ENCODE data around the gene SPATA16. TPM values are rescaled to one million over a fixed set of nuclear protein-coding genes. Genes with fewer than 3 reads are reported as not detected.
"Not testable (repeated sequence)": the region's sequence is repeated elsewhere in the genome, so short reads cannot be mapped to it uniquely, and the experiment has no call there.

SPATA16 gene
- total RNA-seq, 2 donors from 2014 or later, result not detected

DNA sequence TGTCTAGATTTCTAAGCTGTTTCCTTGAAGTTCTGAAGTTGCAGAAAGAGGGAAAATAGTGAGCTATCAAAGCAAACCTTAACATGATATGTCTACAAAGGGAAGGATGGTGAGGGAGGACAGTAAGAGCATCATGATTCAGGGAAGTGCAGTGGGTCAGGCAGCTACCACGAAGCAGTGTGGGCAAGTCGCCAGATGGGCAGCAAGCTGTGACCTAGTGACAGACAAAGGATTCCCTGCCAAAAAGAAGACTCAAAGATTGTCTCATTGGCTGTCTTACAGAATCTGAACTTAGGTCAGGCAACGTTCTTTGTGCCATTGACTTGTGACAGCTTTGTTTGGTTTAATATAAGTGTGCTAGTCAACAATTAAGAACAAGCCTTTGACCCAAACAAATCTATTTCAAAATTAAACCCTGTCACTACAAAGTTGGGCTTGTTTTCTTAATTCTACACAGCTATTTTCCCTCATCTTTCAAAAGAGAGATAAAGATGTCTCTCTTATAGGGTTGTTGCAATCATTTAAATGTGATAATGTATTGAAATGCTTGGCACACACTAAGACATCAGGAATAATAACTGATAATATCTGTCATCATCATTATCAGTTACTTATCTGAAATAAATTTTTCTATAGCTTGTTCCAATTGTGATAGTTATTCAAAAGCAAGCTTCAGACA is 237.3 kb downstream of the SPATA16 start:
- no peaks in the 10 kb centered on the region for H3K9me3 Mint-ChIP-seq
- DNase-seq (ENCODE audit: low spot score in 2 of 2) (no peak), ATAC-seq (no peak)
- H3K36me3 Mint-ChIP-seq, result no peaks in the 10 kb centered on the region
- no peak overlapping the region for H3K27ac Mint-ChIP-seq

DNA sequence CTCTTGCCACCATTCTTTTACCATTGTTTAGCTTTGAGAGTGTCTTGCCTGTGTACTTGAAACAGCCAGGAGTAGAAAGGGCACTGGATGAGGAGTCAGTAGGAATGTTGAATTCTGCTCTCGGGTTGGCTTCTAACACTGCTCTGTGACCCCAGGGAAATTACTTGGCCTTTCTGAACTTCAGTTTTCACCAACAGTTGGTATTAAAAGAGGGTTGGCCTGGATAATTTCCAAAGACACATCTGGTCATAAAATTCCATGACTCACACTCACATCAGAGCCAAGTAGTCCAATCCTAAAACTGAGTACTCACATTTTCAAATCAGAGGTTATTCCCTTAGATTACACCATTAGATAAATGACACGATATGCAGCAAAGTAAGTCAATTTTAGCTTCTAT is 248.9 kb downstream of the SPATA16 start:
- DNase-seq (ENCODE audit: low spot score in 2 of 2) (no peak), ATAC-seq (no peak)
- peaks cover 3% of the 10 kb centered on the region in 2 donors for H3K9me3 Mint-ChIP-seq

DNA sequence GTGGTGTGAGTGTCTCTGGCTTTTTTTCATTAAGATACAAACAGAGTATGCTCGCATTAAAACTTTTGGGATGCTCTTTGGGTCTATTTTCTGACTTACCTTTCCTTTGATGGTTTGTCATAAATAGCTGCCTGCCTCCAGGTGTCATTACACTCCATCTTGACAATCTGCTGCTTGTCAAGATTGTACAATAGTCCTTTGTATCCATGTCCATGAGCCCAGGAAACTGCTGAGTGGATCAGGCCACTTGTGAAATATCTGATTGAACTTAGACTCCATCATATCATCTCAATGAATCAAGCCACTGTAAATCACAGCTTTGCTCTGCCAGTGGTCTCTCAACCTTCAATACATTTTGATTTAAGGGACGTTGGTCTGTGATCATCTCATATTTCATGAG is 255.3 kb downstream of the SPATA16 start:
- no peak for ATAC-seq
- DNase-seq (ENCODE audit: low spot score in 2 of 2), result no peak

More for the DNA sequence above, 248.9 kb downstream of the SPATA16 start:
- no peaks in the 10 kb centered on the region for H3K36me3 Mint-ChIP-seq
- no peak overlapping the region for H3K27ac Mint-ChIP-seq

GRCh38 chr3:172882563-172882962 is 258.5 kb downstream of the SPATA16 start:
- ATAC-seq (no peak), DNase-seq (ENCODE audit: low spot score in 2 of 2) (no peak)
- H3K27ac Mint-ChIP-seq, result no peak overlapping the region
- H3K9me3 Mint-ChIP-seq, result peaks cover 22% of the 10 kb centered on the region in 2 donors
- no peaks in the 10 kb centered on the region for H3K36me3 Mint-ChIP-seq

More for the DNA sequence above, 255.3 kb downstream of the SPATA16 start:
- Mint-ChIP-seq H3K36me3 (no peaks in the 10 kb centered on the region), H3K27ac (no peak overlapping the region), H3K9me3 (peaks cover 13% of the 10 kb centered on the region in 2 donors)

DNA sequence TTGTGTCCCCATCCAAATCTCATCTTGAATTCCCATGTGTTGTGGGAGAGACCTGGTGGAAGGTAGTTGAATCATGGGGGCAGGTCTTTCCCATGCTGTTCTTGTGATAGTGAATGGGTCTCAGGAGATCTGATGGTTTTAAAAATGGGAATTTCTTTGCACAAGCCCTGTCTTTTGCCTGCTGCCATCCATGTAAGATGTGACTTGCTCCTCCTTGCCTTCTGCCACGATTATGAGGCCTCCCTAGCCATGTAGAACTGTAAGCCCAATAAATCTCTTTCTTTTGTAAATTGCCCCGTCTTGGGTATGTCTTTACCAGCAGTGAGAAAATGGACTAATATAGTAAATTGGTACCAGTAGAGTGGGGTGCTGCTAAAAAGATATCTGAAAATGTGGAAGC is 261.7 kb downstream of the SPATA16 start:
- H3K36me3 Mint-ChIP-seq; H3K27ac Mint-ChIP-seq; DNase-seq (ENCODE audit: low spot score in 2 of 2); ATAC-seq: not testable (repeated sequence)
- H3K9me3 Mint-ChIP-seq, result peaks cover 22% of the 10 kb centered on the region in 2 donors

GRCh38 chr3:172877011-172877410 is 264.0 kb downstream of the SPATA16 start:
- DNase-seq (ENCODE audit: low spot score in 2 of 2) (no peak), ATAC-seq (no peak)
- no peaks in the 10 kb centered on the region for H3K36me3 Mint-ChIP-seq
- H3K9me3 Mint-ChIP-seq, result peaks cover 22% of the 10 kb centered on the region in 2 donors
- H3K27ac Mint-ChIP-seq, result no peak overlapping the region

DNA sequence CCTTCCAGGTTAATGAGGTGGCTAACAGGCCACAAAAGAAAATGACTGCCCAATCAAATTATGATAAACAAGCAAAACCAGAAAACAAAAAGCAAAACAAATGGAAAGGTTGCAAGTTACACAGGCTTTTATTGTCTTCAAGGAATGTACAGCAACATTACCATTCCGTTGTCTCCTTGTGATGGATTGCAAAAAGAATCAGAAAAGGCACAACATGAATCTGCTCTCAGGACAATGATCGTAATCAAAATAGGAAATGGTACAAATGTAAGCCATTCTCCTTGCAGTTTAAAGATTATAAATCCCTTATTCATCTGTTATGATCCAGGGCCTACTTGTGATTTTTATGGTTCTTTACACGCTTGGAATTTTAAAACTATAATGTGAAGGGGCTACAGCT is 264.7 kb downstream of the SPATA16 start:
- H3K9me3 Mint-ChIP-seq, result peaks cover 17 to 19% of the 10 kb centered on the region in 2 donors
- no peak overlapping the region for H3K27ac Mint-ChIP-seq
- H3K36me3 Mint-ChIP-seq, result no peaks in the 10 kb centered on the region
- DNase-seq (ENCODE audit: low spot score in 2 of 2) (no peak), ATAC-seq (no peak)

- no peak overlapping the region for H3K27ac Mint-ChIP-seq
- no peak for DNase-seq (ENCODE audit: low spot score in 2 of 2)
- no peaks in the 10 kb centered on the region for H3K36me3 Mint-ChIP-seq
- no peak for ATAC-seq
- peaks cover 11 to 12% of the 10 kb centered on the region in 2 donors for H3K9me3 Mint-ChIP-seq
Observed at GRCh38 chr3:172875039-172875438, 266.0 kb downstream of the SPATA16 start.

DNA sequence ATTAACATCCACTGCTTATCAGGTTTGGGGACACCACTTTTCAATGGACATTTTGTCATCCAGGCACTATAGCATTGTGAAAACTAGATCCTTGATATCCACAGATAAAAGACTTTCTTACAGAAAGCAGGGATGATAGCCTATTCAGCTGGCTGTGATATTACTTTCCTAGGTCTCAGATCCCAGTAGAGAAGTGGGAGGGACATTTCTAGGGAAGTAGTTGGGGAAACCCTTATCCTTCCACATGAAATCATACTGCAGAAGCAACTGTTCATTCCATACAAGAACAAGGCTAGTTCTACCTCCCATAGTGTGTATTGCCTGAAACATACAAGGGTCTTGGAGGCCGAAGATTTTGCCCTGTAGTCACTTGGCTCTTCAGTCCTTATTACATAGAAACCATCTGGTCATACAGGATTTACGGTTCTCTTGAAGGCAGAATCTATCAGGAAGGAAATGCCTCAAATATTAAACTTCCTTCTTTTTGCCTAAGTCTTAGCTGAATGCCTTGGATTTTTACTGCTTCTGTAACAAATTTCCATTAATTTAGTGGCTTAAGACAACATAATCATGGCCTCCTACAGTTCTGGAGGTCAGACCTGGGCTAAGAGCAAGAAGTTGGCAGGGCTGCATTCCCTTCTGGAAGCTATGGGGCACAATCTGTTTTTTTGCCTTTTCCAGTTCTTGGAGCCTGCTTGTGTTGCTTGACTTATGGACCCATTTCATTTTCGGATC is 271.1 kb downstream of the SPATA16 start:
- Mint-ChIP-seq H3K9me3 (no peaks in the 10 kb centered on the region), H3K27ac (no peak overlapping the region), H3K36me3 (no peaks in the 10 kb centered on the region)
- ATAC-seq (no peak), DNase-seq (ENCODE audit: low spot score in 2 of 2) (no peak)

GRCh38 chr3:172869368-172869771 is 271.7 kb downstream of the SPATA16 start:
- H3K27ac Mint-ChIP-seq, result no peak overlapping the region
- DNase-seq (ENCODE audit: low spot score in 2 of 2), result no peak
- ATAC-seq, result no peak
- H3K9me3 Mint-ChIP-seq, result no peaks in the 10 kb centered on the region
- no peaks in the 10 kb centered on the region for H3K36me3 Mint-ChIP-seq

- no peak for ATAC-seq
- H3K9me3 Mint-ChIP-seq, result no peaks in the 10 kb centered on the region
- no peak for DNase-seq (ENCODE audit: low spot score in 2 of 2)
- no peak overlapping the region for H3K27ac Mint-ChIP-seq
- no peaks in the 10 kb centered on the region for H3K36me3 Mint-ChIP-seq
Observed at GRCh38 chr3:172868582-172869200, 272.3 kb downstream of the SPATA16 start.

GRCh38 chr3:172866726-172867350 is 274.2 kb downstream of the SPATA16 start:
- not testable (repeated sequence) for H3K36me3 Mint-ChIP-seq; H3K9me3 Mint-ChIP-seq; H3K27ac Mint-ChIP-seq; DNase-seq (ENCODE audit: low spot score in 2 of 2); ATAC-seq

DNA sequence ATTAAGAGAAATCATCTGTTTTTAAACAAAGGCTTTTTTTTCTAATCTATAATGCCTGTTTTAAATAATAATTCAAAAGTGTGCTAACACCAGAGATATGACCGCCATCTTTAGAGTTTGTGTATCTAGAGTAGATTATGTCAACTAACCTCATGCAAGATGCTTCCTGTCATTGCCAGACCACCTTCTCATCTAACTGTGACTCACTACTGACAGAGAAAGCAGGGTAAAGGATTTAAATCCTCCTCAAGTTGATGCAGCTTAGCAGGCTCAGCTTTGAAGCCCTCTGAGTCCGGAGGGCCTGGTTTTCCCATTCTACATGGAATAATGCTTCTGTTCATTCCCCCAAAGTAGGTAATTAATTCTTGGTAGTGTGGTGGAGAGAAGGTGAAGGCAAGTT is 282.0 kb downstream of the SPATA16 start:
- Mint-ChIP-seq H3K36me3 (no peaks in the 10 kb centered on the region), H3K9me3 (no peaks in the 10 kb centered on the region), H3K27ac (no peak overlapping the region)
- DNase-seq (ENCODE audit: low spot score in 2 of 2), result no peak
- no peak for ATAC-seq

GRCh38 chr3:172856795-172857742 is 284.0 kb downstream of the SPATA16 start:
- Mint-ChIP-seq H3K9me3 (no peaks in the 10 kb centered on the region), H3K27ac (no peak overlapping the region), H3K36me3 (no peaks in the 10 kb centered on the region)
- DNase-seq (ENCODE audit: low spot score in 2 of 2) (no peak), ATAC-seq (no peak)

DNA sequence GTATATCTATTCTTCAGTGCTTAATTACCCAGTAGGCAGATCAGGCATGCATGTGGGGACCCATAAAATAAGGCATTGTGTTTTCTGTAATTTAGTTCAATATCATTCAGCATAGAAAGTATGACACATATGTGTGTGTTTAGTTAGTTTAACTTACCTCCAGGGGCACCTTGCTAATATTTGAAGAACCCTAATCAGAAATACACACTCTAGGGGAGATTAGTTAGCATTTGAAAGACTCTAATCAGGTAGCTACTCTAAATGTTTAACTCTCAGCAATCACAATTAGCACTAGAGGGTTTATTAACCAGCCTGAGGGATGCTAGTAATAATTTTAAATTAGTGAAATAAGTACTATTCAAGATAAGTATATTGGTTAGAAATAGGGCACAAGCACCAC is 286.0 kb downstream of the SPATA16 start:
- no peaks in the 10 kb centered on the region for H3K9me3 Mint-ChIP-seq
- no peak for ATAC-seq

More for the DNA sequence above, 286.0 kb downstream of the SPATA16 start:
- H3K27ac Mint-ChIP-seq, result no peak overlapping the region
- no peaks in the 10 kb centered on the region for H3K36me3 Mint-ChIP-seq
- DNase-seq (ENCODE audit: low spot score in 2 of 2), result no peak

Measured in activated naive CD4-positive, alpha-beta T cell treated with anti-CD3 and anti-CD28 coated beads, Interleukin-2, amount 50 U/mL, for 72 hours (primary cell).